ENCODE measurements around the gene ANKRD13A. TPM values are rescaled to one million over a fixed set of nuclear protein-coding genes. Genes with fewer than 3 reads are reported as not detected.

ANKRD13A gene
- total and polyA plus RNA-seq, 2 of the 8 experiments (the other 6 are each of a cell fraction or from before 2014, with no cell fraction given): 16.8 to 21.4 TPM

GRCh38 chr12:110023059-110023980 lies 24.1 kb downstream of the ANKRD13A start (continued):
- TF ChIP-seq CHD7 (IDR thresholded peaks at IDR 0.05; ENCODE audit: insufficient replicate concordance, low read length) (no peak), RFX5 (IDR thresholded peaks at IDR 0.05; ENCODE audit: borderline replicate concordance, low read depth, low read length) (no peak), HDAC2 (IDR thresholded peaks at IDR 0.05; ENCODE audit: borderline replicate concordance in 1 of 2, low read depth in 2 of 2, low read length in 2 of 2) (no peak), E2F6 (IDR thresholded peaks at IDR 0.05) (no peak)

All from H1 (cell line).